Neural progenitor cell (in vitro differentiated cells): ENCODE measurements around the gene DPF3. TPM values are rescaled to one million over a fixed set of nuclear protein-coding genes. Genes with fewer than 3 reads are reported as not detected.
A peak's percentile ranks its signal among the peaks of the same experiment; 100 is the strongest.

Experiments
- DNase-seq: peaks from one replicate; pipeline ENCODE4 v3.0.0-alpha.2; 2016; ENCODE audit warnings: low spot score
- H2AFZ ChIP-seq: fragments of 200-600 bp; sonication (generic); replicated peaks from 2 replicates; pipeline ENCODE4 v1.6.1; 2016; ENCODE audit warnings: antibody characterized with exemption
- H3F3A ChIP-seq: fragments of 200-600 bp; sonication (generic); 2 replicates; pipeline ENCODE4 v1.6.1; 2016; ENCODE audit warnings: antibody characterized with exemption, low read depth
- H3K27ac ChIP-seq: fragments of 200-600 bp; sonication (generic); 2 replicates; pipeline ENCODE4 v1.5.1; 2016; ENCODE audit warnings: mild to moderate bottlenecking
- H3K27me3 ChIP-seq: fragments of 200-600 bp; sonication (generic); 2 replicates; pipeline ENCODE4 v1.6.1; 2016; ENCODE audit warnings: mild to moderate bottlenecking, moderate library complexity
- H3K36me3 ChIP-seq: fragments of 200-600 bp; sonication (generic); 2 replicates; pipeline ENCODE4 v1.5.1; 2016
- H3K4me1 ChIP-seq: fragments of 200-600 bp; sonication (generic); 2 replicates; pipeline ENCODE4 v1.6.1; 2016; ENCODE audit warnings: mixed run types
- H3K4me2 ChIP-seq: fragments of 200-600 bp; sonication (generic); 2 replicates; pipeline ENCODE4 v1.6.1; 2016
- H3K4me3 ChIP-seq: fragments of 200-600 bp; sonication (generic); 2 replicates; pipeline ENCODE4 v1.5.1; 2016
- H3K79me2 ChIP-seq: fragments of 200-600 bp; sonication (generic); 2 replicates; pipeline ENCODE4 v1.6.1; 2016; ENCODE audit warnings: low read depth
- H3K9ac ChIP-seq: fragments of 200-600 bp; sonication (generic); 2 replicates; pipeline ENCODE4 v1.6.1; 2016
- H3K9me3 ChIP-seq: fragments of 200-600 bp; sonication (generic); 2 replicates; pipeline ENCODE4 v1.5.1; 2016; ENCODE audit warnings: low read depth
- H4K20me1 ChIP-seq: fragments of 200-600 bp; sonication (generic); 2 replicates; pipeline ENCODE4 v1.6.1; 2016; ENCODE audit warnings: low read depth
- H3K27ac Mint-ChIP-seq: 3 replicates; pipeline ENCODE4 v1.8.0; 2021; ENCODE audit warnings: mixed read lengths
- H3K27me3 Mint-ChIP-seq: 2 replicates; pipeline ENCODE4 v1.8.0; 2022; ENCODE audit warnings: low read depth, mild to moderate bottlenecking, inconsistent platforms, moderate library complexity, mixed read lengths; ENCODE audit not compliant: insufficient read depth
- H3K36me3 Mint-ChIP-seq: 3 replicates; pipeline ENCODE4 v1.8.0; 2021; ENCODE audit warnings: mixed read lengths
- H3K4me1 Mint-ChIP-seq: 3 replicates; pipeline ENCODE4 v1.8.0; 2021; ENCODE audit warnings: mixed read lengths
- H3K4me3 Mint-ChIP-seq: 3 replicates; pipeline ENCODE4 v1.8.0; 2021; ENCODE audit warnings: mild to moderate bottlenecking, moderate library complexity, mixed read lengths
- H3K9me3 Mint-ChIP-seq: 3 replicates; pipeline ENCODE4 v1.8.0; 2020; ENCODE audit warnings: mixed read lengths
- CTCF ChIP-seq: fragments of 200-600 bp; sonication (generic); IDR thresholded peaks from 2 replicates; pipeline ENCODE4 v1.5.1; 2017; ENCODE audit warnings: antibody characterized with exemption, mild to moderate bottlenecking
- EZH2 ChIP-seq: fragments of 200-600 bp; sonication (generic); IDR thresholded peaks from 2 replicates; pipeline ENCODE4 v1.6.1; 2017; ENCODE audit warnings: antibody characterized with exemption, mild to moderate bottlenecking, moderate library complexity
- EZH2phosphoT487 ChIP-seq: fragments of 200-600 bp; sonication (generic); IDR thresholded peaks from 2 replicates; pipeline ENCODE4 v1.6.1; 2017; ENCODE audit warnings: antibody characterized with exemption
- total RNA-seq: library from RNA; depleted of rRNA; stranded (reverse); fragments of >200 nt; gene quantifications from 2 replicates; pipeline ENCODE4 v1.2.3, GENCODE V29; 2015; ENCODE audit warnings: low replicate concordance

The DPF3 gene
- total RNA-seq, 1 donor from 2014 or later = not detected

GRCh38 chr14:72758420-72758819 lies 135.5 kb downstream of the DPF3 start:
- H3K9me3 Mint-ChIP-seq = peaks cover 20% of the 10 kb centered on the region
- Histone ChIP-seq H3K36me3 (no peaks in the 10 kb centered on the region), H3K9ac (no peak overlapping the region), H4K20me1 (no peaks in the 10 kb centered on the region), H3K4me1 (no peaks in the 10 kb centered on the region), H3K9me3 (peaks cover 22% of the 10 kb centered on the region), H2AFZ (no peak overlapping the region), H3K4me2 (no peak overlapping the region), H3K4me3 (no peak overlapping the region), H3K27me3 (no peaks in the 10 kb centered on the region), H3F3A (no peaks in the 10 kb centered on the region), H3K27ac (no peak overlapping the region), H3K79me2 (no peaks in the 10 kb centered on the region)
- no peak overlapping the region for H3K27ac Mint-ChIP-seq
- H3K4me1 Mint-ChIP-seq = no peaks in the 10 kb centered on the region
- H3K4me3 Mint-ChIP-seq = no peak overlapping the region
- TF ChIP-seq CTCF = peak; percentile 27
- TF ChIP-seq EZH2phosphoT487 = no peak
- TF ChIP-seq EZH2 = no peak
- H3K27me3 Mint-ChIP-seq = no peaks in the 10 kb centered on the region
- no peak for DNase-seq
- peaks cover 4% of the 10 kb centered on the region for H3K36me3 Mint-ChIP-seq

- Histone ChIP-seq H4K20me1 (no peaks in the 10 kb centered on the region), H3K9me3 (peaks cover 16% of the 10 kb centered on the region), H3K4me2 (no peak overlapping the region), H3K36me3 (no peaks in the 10 kb centered on the region), H2AFZ (no peak overlapping the region), H3K79me2 (no peaks in the 10 kb centered on the region), H3K9ac (no peak overlapping the region), H3K27me3 (no peaks in the 10 kb centered on the region), H3K4me3 (no peak overlapping the region), H3K4me1 (no peaks in the 10 kb centered on the region), H3F3A (no peaks in the 10 kb centered on the region), H3K27ac (no peak overlapping the region)
- H3K4me1 Mint-ChIP-seq = no peaks in the 10 kb centered on the region
- peaks cover 4% of the 10 kb centered on the region for H3K36me3 Mint-ChIP-seq
- peaks cover 20% of the 10 kb centered on the region for H3K9me3 Mint-ChIP-seq
- no peak for DNase-seq
- H3K27me3 Mint-ChIP-seq = no peaks in the 10 kb centered on the region
- H3K27ac Mint-ChIP-seq = no peak overlapping the region
- TF ChIP-seq CTCF (no peak), EZH2 (no peak), EZH2phosphoT487 (no peak)
- no peak overlapping the region for H3K4me3 Mint-ChIP-seq
Observed at GRCh38 chr14:72756967-72757366, 136.9 kb downstream of the DPF3 start.

- Histone ChIP-seq H3K4me3 (no peak overlapping the region), H3F3A (no peaks in the 10 kb centered on the region), H3K4me1 (no peaks in the 10 kb centered on the region), H3K9me3 (peaks cover 7% of the 10 kb centered on the region), H4K20me1 (no peaks in the 10 kb centered on the region), H3K79me2 (no peaks in the 10 kb centered on the region), H2AFZ (no peak overlapping the region), H3K4me2 (no peak overlapping the region), H3K9ac (no peak overlapping the region), H3K27ac (no peak overlapping the region), H3K36me3 (no peaks in the 10 kb centered on the region), H3K27me3 (no peaks in the 10 kb centered on the region)
- Mint-ChIP-seq H3K27ac (no peak overlapping the region), H3K4me1 (no peaks in the 10 kb centered on the region), H3K9me3 (peaks cover 20% of the 10 kb centered on the region), H3K4me3 (no peak overlapping the region), H3K27me3 (no peaks in the 10 kb centered on the region), H3K36me3 (peaks cover 4% of the 10 kb centered on the region)
- TF ChIP-seq EZH2 (no peak), EZH2phosphoT487 (no peak), CTCF (no peak)
- no peak for DNase-seq
Observed at GRCh38 chr14:72755766-72756165, 138.1 kb downstream of the DPF3 start.

GRCh38 chr14:72754949-72755348 lies 139.0 kb downstream of the DPF3 start:
- peaks cover 4% of the 10 kb centered on the region for H3K36me3 Mint-ChIP-seq
- Histone ChIP-seq H3K4me3 (no peak overlapping the region), H3K4me2 (no peak overlapping the region), H4K20me1 (no peaks in the 10 kb centered on the region), H3K4me1 (no peaks in the 10 kb centered on the region), H2AFZ (no peak overlapping the region), H3F3A (no peaks in the 10 kb centered on the region), H3K27ac (no peak overlapping the region), H3K36me3 (no peaks in the 10 kb centered on the region), H3K79me2 (no peaks in the 10 kb centered on the region), H3K27me3 (no peaks in the 10 kb centered on the region), H3K9ac (no peak overlapping the region), H3K9me3 (peaks cover 7% of the 10 kb centered on the region)
- TF ChIP-seq EZH2 (no peak), EZH2phosphoT487 (no peak), CTCF (no peak)
- H3K4me1 Mint-ChIP-seq = no peaks in the 10 kb centered on the region
- H3K4me3 Mint-ChIP-seq = no peak overlapping the region
- no peak overlapping the region for H3K27ac Mint-ChIP-seq
- no peaks in the 10 kb centered on the region for H3K27me3 Mint-ChIP-seq
- H3K9me3 Mint-ChIP-seq = peaks cover 18% of the 10 kb centered on the region
- no peak for DNase-seq
